Endothelial cell of umbilical vein (primary cell): Measurements from ENCODE around the gene KCNH1.

ENCODE experiments used
- EZH2 ChIP-seq: IDR thresholded peaks from 2 replicates; pipeline ENCODE4 v1.6.1; 2012; ENCODE audit warnings: borderline replicate concordance, low read depth, mild to moderate bottlenecking, moderate library complexity, low read length, inconsistent platforms; ENCODE audit not compliant: severe bottlenecking
- FOS ChIP-seq: IDR thresholded peaks from 2 replicates; pipeline ENCODE4 v1.6.1; 2011; ENCODE audit warnings: mild to moderate bottlenecking, low read length, moderate library complexity, borderline replicate concordance; ENCODE audit not compliant: insufficient read depth
- GATA2 ChIP-seq: IDR thresholded peaks from 2 replicates; pipeline ENCODE4 v1.7.0; 2011; ENCODE audit warnings: low read depth, mild to moderate bottlenecking, moderate library complexity, mixed read lengths, low read length; ENCODE audit not compliant: insufficient read length, insufficient read depth
- TF ChIP-seq, protein P1 (sequence below), 2 donors: IDR thresholded peaks; 1 replicate in 1 of 2; 2 replicates in 1 of 2; pipeline ENCODE4 v1.5.1; 2011; ENCODE audit warnings: low read length in 2 of 2, mild to moderate bottlenecking in 2 of 2, moderate library complexity in 2 of 2, control low read depth in 1 of 2, inconsistent platforms in 1 of 2, low read depth in 1 of 2; ENCODE audit not compliant: insufficient read depth in 1 of 2; ENCODE audit errors: extremely low read depth in 1 of 2

DNA sequence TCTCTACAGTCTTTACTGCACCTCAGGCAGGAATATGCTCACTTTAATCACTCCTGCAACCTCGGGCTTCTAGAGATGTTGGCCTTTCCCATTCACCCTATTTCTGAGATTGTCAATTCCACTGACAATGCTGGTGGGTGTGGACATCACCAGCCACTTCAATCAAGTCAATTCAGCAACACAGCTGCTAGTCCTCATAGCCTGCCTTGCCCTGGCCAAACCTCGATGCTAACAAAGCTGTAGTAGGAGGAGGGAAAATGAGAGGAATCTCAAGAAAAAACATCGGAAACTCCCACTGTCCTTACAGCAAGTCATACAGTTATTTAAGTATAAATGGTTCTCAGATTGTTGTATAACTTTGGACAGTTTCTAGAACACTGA lies 155.0 kb downstream of the KCNH1 start:
- TF ChIP-seq, protein P1, sequence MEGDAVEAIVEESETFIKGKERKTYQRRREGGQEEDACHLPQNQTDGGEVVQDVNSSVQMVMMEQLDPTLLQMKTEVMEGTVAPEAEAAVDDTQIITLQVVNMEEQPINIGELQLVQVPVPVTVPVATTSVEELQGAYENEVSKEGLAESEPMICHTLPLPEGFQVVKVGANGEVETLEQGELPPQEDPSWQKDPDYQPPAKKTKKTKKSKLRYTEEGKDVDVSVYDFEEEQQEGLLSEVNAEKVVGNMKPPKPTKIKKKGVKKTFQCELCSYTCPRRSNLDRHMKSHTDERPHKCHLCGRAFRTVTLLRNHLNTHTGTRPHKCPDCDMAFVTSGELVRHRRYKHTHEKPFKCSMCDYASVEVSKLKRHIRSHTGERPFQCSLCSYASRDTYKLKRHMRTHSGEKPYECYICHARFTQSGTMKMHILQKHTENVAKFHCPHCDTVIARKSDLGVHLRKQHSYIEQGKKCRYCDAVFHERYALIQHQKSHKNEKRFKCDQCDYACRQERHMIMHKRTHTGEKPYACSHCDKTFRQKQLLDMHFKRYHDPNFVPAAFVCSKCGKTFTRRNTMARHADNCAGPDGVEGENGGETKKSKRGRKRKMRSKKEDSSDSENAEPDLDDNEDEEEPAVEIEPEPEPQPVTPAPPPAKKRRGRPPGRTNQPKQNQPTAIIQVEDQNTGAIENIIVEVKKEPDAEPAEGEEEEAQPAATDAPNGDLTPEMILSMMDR (IDR thresholded peaks at IDR 0.05; ENCODE audit: extremely low read depth in 1 of 2, insufficient read depth in 1 of 2, low read depth in 1 of 2, low read length in 2 of 2), result no peak
- TF ChIP-seq GATA2, result no peak
- no peak for TF ChIP-seq FOS
- TF ChIP-seq EZH2, result no peak
